Adipose tissue (tissue), 3 donors: Measurements from ENCODE around the gene FGFBP2. TPM values are rescaled to one million over a fixed set of nuclear protein-coding genes. Genes with fewer than 3 reads are reported as not detected.

ENCODE experiments used
- H3K27ac ChIP-seq: one replicate; pipeline ENCODE4 v1.5.1; 2013; ENCODE audit warnings: low read depth, low read length
- WGBS, 3 donors: extraction: QIAGEN DNeasy Blood & Tissue Kit; methylation state at CpG; one replicate each; pipeline ENCODE4 v1.1.7; 2013; 5-methylcytosine and 5-hydroxymethylcytosine counted together
- polyA plus RNA-seq, 3 donors: library from polyadenylated mRNA; stranded (reverse); fragments of 200-250 nt; gene quantifications; one replicate each; pipeline ENCODE4 v1.2.3, GENCODE V29; 2013
- donor health status: healthy with polysubstance abuse.
- donor health status: Bipolar disorder and iron deficiency.
- donor health status: healthy.

The FGFBP2 gene
- polyA plus RNA-seq, 3 donors, result 0.20 to 38.1 (median 27.4) TPM

DNA sequence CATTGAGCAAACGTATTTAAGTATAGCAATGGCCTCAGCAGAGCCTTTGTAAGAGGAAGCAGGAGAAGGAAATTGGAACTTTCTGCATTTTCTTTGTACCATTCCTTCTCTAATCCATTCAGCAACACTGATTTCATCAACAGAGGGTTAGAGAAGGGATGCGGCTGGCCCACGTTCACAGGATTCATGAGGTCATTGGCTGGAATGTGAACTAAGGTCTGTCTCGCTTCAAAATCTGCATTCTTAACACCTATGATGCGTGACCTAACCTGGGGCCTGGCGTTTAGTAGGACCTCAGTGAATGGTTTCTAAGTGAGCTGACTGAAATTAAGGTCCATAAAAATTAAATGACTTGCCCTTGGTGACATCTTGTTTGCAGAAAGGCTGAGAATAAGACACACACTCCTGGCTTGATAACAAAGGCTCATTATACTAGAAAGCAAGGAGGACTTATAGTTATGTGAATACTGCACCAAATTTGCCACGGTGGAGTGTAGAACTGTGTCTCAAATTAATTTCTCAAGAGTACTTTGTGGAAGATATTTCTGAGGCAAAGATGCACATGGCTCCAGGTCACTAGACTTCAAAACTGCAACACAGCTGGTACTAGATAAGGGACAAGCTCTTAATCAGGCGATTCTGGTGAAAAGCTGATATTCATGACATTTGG is 49.9 kb downstream of the FGFBP2 start:
- WGBS, 3 donors, result 49 to 71% (median 61%) methylated on average over 8 of the region's 8 CpGs
- H3K27ac ChIP-seq, result no peak overlapping the region

DNA sequence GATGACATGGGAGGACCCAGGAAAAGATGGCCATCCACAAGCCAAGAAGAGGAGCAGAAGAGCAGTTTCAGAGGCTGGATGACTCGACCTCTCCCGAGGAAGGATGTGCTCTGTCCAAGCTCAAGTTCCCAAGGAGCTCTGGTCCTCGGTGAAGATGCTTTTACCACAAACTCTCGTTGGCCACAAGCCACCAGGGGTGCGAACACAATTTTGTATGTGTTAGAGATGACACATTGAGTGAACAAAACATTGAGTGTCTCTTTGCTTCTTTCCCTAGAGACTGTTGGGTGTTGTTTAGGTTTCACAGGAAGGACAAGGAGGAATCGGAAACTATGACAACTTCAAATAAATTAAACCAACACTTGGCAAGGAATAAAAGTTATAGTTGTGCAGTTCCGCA is 50.7 kb downstream of the FGFBP2 start:
- WGBS, 3 donors, result 52 to 59% (median 54%) methylated on average over 7 of the region's 7 CpGs
- H3K27ac ChIP-seq, result no peak overlapping the region

Other genes with a start within 250 kb of the FGFBP2 start
- 1 to 10 TPM in 2 of 3 donors, under 1 TPM in 1; 0.94 to 4.7 (median 4.5) TPM for gene CD38, start 184.8 kb downstream of the FGFBP2 start, polyA plus RNA-seq
- gene FGFBP1, start 24.4 kb downstream of the FGFBP2 start, polyA plus RNA-seq, result 1 to 10 TPM in 1 of 3 donors, under 1 TPM in 1, not detected in 1; 0.09 to 1.6 TPM
- gene PROM1, start 120.8 kb upstream of the FGFBP2 start, polyA plus RNA-seq, result 1 to 10 TPM in 1 of 3 donors, under 1 TPM in 1, not detected in 1; 0.33 to 7.1 TPM